KOPT-K1 (cell line): ENCODE results near the gene TFPT.

Experiments used
- H3K27ac ChIP-seq: fragments of 200-600 bp; sonication (generic); 2 replicates; pipeline ENCODE4 v1.5.1; 2016; ENCODE audit warnings: antibody characterized with exemption, mild to moderate bottlenecking, low read depth, low read length; ENCODE audit not compliant: poor library complexity, severe bottlenecking
- H3K36me3 ChIP-seq: fragments of 200-600 bp; sonication (generic); 2 replicates; pipeline ENCODE4 v1.5.1; 2017; ENCODE audit warnings: antibody characterized with exemption, mild to moderate bottlenecking, low read length, moderate library complexity; ENCODE audit not compliant: insufficient read depth
- H3K9me3 ChIP-seq: fragments of 200-600 bp; sonication (generic); 2 replicates; pipeline ENCODE4 v1.5.1; 2017; ENCODE audit warnings: antibody characterized with exemption, low read length, mild to moderate bottlenecking; ENCODE audit not compliant: insufficient read depth, poor library complexity, severe bottlenecking

TFPT gene

GRCh38 chr19:54153731-54154326 is 38.4 kb upstream of the TFPT start:
- Histone ChIP-seq H3K36me3 (peaks cover 92% of the 10 kb centered on the region), H3K27ac (peak overlapping the region; percentile 76), H3K9me3 (no peaks in the 10 kb centered on the region)

- Histone ChIP-seq H3K9me3 (no peaks in the 10 kb centered on the region), H3K36me3 (peaks cover 97% of the 10 kb centered on the region), H3K27ac (peak overlapping the region; percentile 76)
Measured at GRCh38 chr19:54152878-54153524, 37.5 kb upstream of the TFPT start.

- Histone ChIP-seq H3K9me3 (no peaks in the 10 kb centered on the region), H3K27ac (no peak overlapping the region), H3K36me3 (peaks cover 97% of the 10 kb centered on the region)
Measured at GRCh38 chr19:54152267-54152666, 36.8 kb upstream of the TFPT start.

GRCh38 chr19:54151362-54152035 is 36.0 kb upstream of the TFPT start:
- no peak overlapping the region for H3K27ac ChIP-seq

GRCh38 chr19:54149021-54149812 is 33.8 kb upstream of the TFPT start:
- Histone ChIP-seq H3K27ac (no peak overlapping the region), H3K36me3 (peaks cover 100% of the 10 kb centered on the region)

More at GRCh38 chr19:54151362-54152035, 36.0 kb upstream of the TFPT start:
- peaks cover 97% of the 10 kb centered on the region for H3K36me3 ChIP-seq
- H3K9me3 ChIP-seq = no peaks in the 10 kb centered on the region

GRCh38 chr19:54148158-54148557 is 32.7 kb upstream of the TFPT start:
- no peaks in the 10 kb centered on the region for H3K9me3 ChIP-seq
- H3K36me3 ChIP-seq = peaks cover 100% of the 10 kb centered on the region
- H3K27ac ChIP-seq = no peak overlapping the region

More at GRCh38 chr19:54149021-54149812, 33.8 kb upstream of the TFPT start:
- H3K9me3 ChIP-seq = no peaks in the 10 kb centered on the region

GRCh38 chr19:54147676-54148075 is 32.2 kb upstream of the TFPT start:
- Histone ChIP-seq H3K36me3 (peaks cover 100% of the 10 kb centered on the region), H3K9me3 (no peaks in the 10 kb centered on the region), H3K27ac (no peak overlapping the region)

- Histone ChIP-seq H3K27ac (no peak overlapping the region), H3K36me3 (peaks cover 100% of the 10 kb centered on the region), H3K9me3 (no peaks in the 10 kb centered on the region)
Measured at GRCh38 chr19:54145541-54146158, 30.2 kb upstream of the TFPT start.

GRCh38 chr19:54142166-54142780 is 26.8 kb upstream of the TFPT start:
- H3K36me3 ChIP-seq = peaks cover 85% of the 10 kb centered on the region
- no peaks in the 10 kb centered on the region for H3K9me3 ChIP-seq
- no peak overlapping the region for H3K27ac ChIP-seq

GRCh38 chr19:54141356-54141755 is 25.9 kb upstream of the TFPT start:
- Histone ChIP-seq H3K36me3 (peaks cover 76% of the 10 kb centered on the region), H3K9me3 (no peaks in the 10 kb centered on the region), H3K27ac (no peak overlapping the region)

GRCh38 chr19:54138489-54139256 is 23.2 kb upstream of the TFPT start:
- peaks cover 2% of the 10 kb centered on the region for H3K9me3 ChIP-seq
- H3K36me3 ChIP-seq = peaks cover 49% of the 10 kb centered on the region
- peak overlapping the region; percentile 85 for H3K27ac ChIP-seq

GRCh38 chr19:54137699-54138488 is 22.4 kb upstream of the TFPT start, which contains the start of gene CNOT3:
Gene CNOT3, plus strand, starts transcription at chr19:54137762. Its CDS starts 5,217 bp downstream, at chr19:54142979.
- peaks cover 41% of the 10 kb centered on the region for H3K36me3 ChIP-seq
- peak within 1 kb of the TSS; percentile 85 for H3K27ac ChIP-seq
- peaks cover 5% of the 10 kb centered on the region for H3K9me3 ChIP-seq
